K562 (cell line): ENCODE measurements around the gene AZU1.

ENCODE experiments used
- ARNT ChIP-seq, 2 experiments: fragments of 450-650 bp; IDR thresholded peaks; 2 replicates each; pipeline ENCODE4 v1.6.1; 2016; ENCODE audit warnings: mild to moderate bottlenecking in 1 of 2
- CEBPB ChIP-seq: fragments of 450-650 bp; IDR thresholded peaks from 2 replicates; pipeline ENCODE4 v1.6.1; 2016; ENCODE audit warnings: missing genetic modification characterization, missing compliant biosample characterization
- DPF2 ChIP-seq: fragments of 450-650 bp; IDR thresholded peaks from 2 replicates; pipeline ENCODE4 v1.6.1; 2016
- ELF1 ChIP-seq: fragments of 200-800 bp; sonication (Bioruptor generic); IDR thresholded peaks from 2 replicates; pipeline ENCODE4 v1.6.1; 2016; ENCODE audit warnings: missing genetic modification characterization, missing compliant biosample characterization
- HDAC6 ChIP-seq: IDR thresholded peaks from 2 replicates; pipeline ENCODE4 v1.6.1; 2012; ENCODE audit warnings: low read depth, mild to moderate bottlenecking, control low read depth, inconsistent platforms, low read length, moderate library complexity
- IRF2 ChIP-seq: sonication (generic); formaldehyde crosslinking; IDR thresholded peaks from 2 replicates; pipeline ENCODE4 v1.8.1; 2022; ENCODE audit warnings: mild to moderate bottlenecking, missing genetic modification reagents
- L3MBTL2 ChIP-seq: fragments of 450-650 bp; IDR thresholded peaks from 2 replicates; pipeline ENCODE4 v1.6.1; 2016; ENCODE audit warnings: mild to moderate bottlenecking, moderate library complexity
- ZC3H4 ChIP-seq: sonication (generic); formaldehyde crosslinking; IDR thresholded peaks from 2 replicates; pipeline ENCODE4 v1.9.0; 2021; ENCODE audit warnings: missing genetic modification reagents, borderline replicate concordance
- TF ChIP-seq, protein P1 (sequence below): sonication (generic); formaldehyde crosslinking; IDR thresholded peaks from 2 replicates; pipeline ENCODE4 v1.8.0; 2023; ENCODE audit warnings: missing genetic modification reagents, mild to moderate bottlenecking, borderline replicate concordance

DNA sequence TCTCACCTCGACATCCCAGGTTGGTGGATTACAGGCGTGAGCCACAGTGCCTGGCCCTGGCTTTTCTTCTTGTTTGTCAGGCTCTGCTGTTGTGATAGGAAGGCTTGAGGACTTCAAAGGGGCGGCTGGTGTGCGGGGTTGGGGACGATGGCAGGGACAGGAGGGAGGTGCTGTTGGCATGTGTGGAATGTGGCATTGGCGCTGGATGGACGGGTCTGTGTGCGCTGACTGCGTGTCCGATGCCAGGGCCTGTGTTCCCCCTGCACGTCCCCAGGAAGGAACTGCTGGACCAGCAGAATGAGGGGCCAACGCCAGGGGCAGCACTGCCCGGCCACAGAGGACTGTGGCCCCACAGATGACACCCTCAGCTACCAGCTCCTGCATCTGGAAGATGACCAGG is 43.1 kb upstream of the AZU1 start:
- TF ChIP-seq IRF2 (no peak), CEBPB (tag) (no peak), ELF1 (tag) (no peak), ZC3H4 (CRISPR knock-in tag) (no peak), HDAC6 (no peak), ARNT (IDR thresholded peaks at IDR 0.05) (no peak), L3MBTL2 (no peak), DPF2 (no peak)
- TF ChIP-seq, protein P1, sequence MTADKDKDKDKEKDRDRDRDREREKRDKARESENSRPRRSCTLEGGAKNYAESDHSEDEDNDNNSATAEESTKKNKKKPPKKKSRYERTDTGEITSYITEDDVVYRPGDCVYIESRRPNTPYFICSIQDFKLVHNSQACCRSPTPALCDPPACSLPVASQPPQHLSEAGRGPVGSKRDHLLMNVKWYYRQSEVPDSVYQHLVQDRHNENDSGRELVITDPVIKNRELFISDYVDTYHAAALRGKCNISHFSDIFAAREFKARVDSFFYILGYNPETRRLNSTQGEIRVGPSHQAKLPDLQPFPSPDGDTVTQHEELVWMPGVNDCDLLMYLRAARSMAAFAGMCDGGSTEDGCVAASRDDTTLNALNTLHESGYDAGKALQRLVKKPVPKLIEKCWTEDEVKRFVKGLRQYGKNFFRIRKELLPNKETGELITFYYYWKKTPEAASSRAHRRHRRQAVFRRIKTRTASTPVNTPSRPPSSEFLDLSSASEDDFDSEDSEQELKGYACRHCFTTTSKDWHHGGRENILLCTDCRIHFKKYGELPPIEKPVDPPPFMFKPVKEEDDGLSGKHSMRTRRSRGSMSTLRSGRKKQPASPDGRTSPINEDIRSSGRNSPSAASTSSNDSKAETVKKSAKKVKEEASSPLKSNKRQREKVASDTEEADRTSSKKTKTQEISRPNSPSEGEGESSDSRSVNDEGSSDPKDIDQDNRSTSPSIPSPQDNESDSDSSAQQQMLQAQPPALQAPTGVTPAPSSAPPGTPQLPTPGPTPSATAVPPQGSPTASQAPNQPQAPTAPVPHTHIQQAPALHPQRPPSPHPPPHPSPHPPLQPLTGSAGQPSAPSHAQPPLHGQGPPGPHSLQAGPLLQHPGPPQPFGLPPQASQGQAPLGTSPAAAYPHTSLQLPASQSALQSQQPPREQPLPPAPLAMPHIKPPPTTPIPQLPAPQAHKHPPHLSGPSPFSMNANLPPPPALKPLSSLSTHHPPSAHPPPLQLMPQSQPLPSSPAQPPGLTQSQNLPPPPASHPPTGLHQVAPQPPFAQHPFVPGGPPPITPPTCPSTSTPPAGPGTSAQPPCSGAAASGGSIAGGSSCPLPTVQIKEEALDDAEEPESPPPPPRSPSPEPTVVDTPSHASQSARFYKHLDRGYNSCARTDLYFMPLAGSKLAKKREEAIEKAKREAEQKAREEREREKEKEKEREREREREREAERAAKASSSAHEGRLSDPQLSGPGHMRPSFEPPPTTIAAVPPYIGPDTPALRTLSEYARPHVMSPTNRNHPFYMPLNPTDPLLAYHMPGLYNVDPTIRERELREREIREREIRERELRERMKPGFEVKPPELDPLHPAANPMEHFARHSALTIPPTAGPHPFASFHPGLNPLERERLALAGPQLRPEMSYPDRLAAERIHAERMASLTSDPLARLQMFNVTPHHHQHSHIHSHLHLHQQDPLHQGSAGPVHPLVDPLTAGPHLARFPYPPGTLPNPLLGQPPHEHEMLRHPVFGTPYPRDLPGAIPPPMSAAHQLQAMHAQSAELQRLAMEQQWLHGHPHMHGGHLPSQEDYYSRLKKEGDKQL (CRISPR knock-in tag), result no peak
